ENCODE data around the gene LRG1. TPM values are rescaled to one million over a fixed set of nuclear protein-coding genes. Genes with fewer than 3 reads are reported as not detected.

Gene LRG1
- total and polyA plus RNA-seq, 2 of the 13 experiments (the other 11 are each of a cell fraction or from before 2014, with no cell fraction given) = 12.0 to 39.3 TPM

GRCh38 chr19:4550479-4551050 lies 10.7 kb upstream of the LRG1 start (continued):
- TF ChIP-seq PHF21A (CRISPR knock-in tag; IDR thresholded peaks at IDR 0.05) = no peak
- peak; percentile 88 for TF ChIP-seq ZNF629 (CRISPR knock-in tag; conservative IDR thresholded peaks at IDR 0.05)
- TF ChIP-seq, protein P1, sequence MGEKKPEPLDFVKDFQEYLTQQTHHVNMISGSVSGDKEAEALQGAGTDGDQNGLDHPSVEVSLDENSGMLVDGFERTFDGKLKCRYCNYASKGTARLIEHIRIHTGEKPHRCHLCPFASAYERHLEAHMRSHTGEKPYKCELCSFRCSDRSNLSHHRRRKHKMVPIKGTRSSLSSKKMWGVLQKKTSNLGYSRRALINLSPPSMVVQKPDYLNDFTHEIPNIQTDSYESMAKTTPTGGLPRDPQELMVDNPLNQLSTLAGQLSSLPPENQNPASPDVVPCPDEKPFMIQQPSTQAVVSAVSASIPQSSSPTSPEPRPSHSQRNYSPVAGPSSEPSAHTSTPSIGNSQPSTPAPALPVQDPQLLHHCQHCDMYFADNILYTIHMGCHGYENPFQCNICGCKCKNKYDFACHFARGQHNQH (CRISPR knock-in tag; IDR thresholded peaks at IDR 0.05) = no peak
- no peak for TF ChIP-seq PHF8 (CRISPR knock-in tag; IDR thresholded peaks at IDR 0.05)
- no peak for TF ChIP-seq CSRNP1 (CRISPR knock-in tag; IDR thresholded peaks at IDR 0.05)
- no peak for TF ChIP-seq ZNF7 (CRISPR knock-in tag; IDR thresholded peaks at IDR 0.05)
- TF ChIP-seq CBX5 (CRISPR knock-in tag; IDR thresholded peaks at IDR 0.05; ENCODE audit: borderline replicate concordance) = no peak
- TF ChIP-seq ZNF10 (CRISPR knock-in tag; IDR thresholded peaks at IDR 0.05; ENCODE audit: borderline replicate concordance, low read depth) = no peak

- ATAC-seq = no peak
- H3K27ac ChIP-seq (ENCODE audit: extremely low read length, insufficient read depth, low read length) = no peak overlapping the region
- no peaks in the 10 kb centered on the region for H4K20me1 ChIP-seq (ENCODE audit: insufficient read depth, low read length)
- H3K9ac ChIP-seq (ENCODE audit: insufficient read depth, low read depth, low read length) = no peak overlapping the region
- no peak overlapping the region for H3K4me2 ChIP-seq (ENCODE audit: low read depth, low read length)
- POLR2A ChIA-PET = interaction anchor here (0.6 kb wide), 1 partner anchor 15 kb away, joined by 4 read pairs; no protein-coding TSS in a partner anchor
- peaks cover 41 to 63% of the 10 kb centered on the region in 2 experiments for H3K36me3 ChIP-seq (replicated peaks in 1 of 2; ENCODE audit: control insufficient read depth in 1 of 2, insufficient read depth in 2 of 2, low read length in 2 of 2)
- no TSS peak for BruUV-seq (replicated peaks)
- H3K79me2 ChIP-seq (ENCODE audit: insufficient read depth, low read length) = no peaks in the 10 kb centered on the region
- in situ Hi-C loops (cut with HindIII; ENCODE audit: extremely low pct_ligation_motif_present, low pct_unique_long_range_greater_than_20kb) = no loop called here
- H2AFZ ChIP-seq (ENCODE audit: low read length) = no peak overlapping the region
- intact Hi-C loops (cut with micrococcal nuclease; ENCODE audit: unreplicated experiment) = no loop called here
- no peak for TF ChIP-seq NFRKB (IDR thresholded peaks at IDR 0.05)
- no peak for TF ChIP-seq ADNP (CRISPR knock-in tag; IDR thresholded peaks at IDR 0.05)
- no peak for TF ChIP-seq MAFF (IDR thresholded peaks at IDR 0.05; ENCODE audit: low read depth, low read length)
- TF ChIP-seq, protein P2, sequence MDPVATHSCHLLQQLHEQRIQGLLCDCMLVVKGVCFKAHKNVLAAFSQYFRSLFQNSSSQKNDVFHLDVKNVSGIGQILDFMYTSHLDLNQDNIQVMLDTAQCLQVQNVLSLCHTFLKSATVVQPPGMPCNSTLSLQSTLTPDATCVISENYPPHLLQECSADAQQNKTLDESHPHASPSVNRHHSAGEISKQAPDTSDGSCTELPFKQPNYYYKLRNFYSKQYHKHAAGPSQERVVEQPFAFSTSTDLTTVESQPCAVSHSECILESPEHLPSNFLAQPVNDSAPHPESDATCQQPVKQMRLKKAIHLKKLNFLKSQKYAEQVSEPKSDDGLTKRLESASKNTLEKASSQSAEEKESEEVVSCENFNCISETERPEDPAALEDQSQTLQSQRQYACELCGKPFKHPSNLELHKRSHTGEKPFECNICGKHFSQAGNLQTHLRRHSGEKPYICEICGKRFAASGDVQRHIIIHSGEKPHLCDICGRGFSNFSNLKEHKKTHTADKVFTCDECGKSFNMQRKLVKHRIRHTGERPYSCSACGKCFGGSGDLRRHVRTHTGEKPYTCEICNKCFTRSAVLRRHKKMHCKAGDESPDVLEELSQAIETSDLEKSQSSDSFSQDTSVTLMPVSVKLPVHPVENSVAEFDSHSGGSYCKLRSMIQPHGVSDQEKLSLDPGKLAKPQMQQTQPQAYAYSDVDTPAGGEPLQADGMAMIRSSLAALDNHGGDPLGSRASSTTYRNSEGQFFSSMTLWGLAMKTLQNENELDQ (CRISPR knock-in tag; IDR thresholded peaks at IDR 0.05; ENCODE audit: borderline replicate concordance) = no peak
- no peak for TF ChIP-seq ELF4 (CRISPR knock-in tag; IDR thresholded peaks at IDR 0.05; ENCODE audit: borderline replicate concordance)
- no peak for TF ChIP-seq SP2 (CRISPR knock-in tag; IDR thresholded peaks at IDR 0.05)
- TF ChIP-seq ZNF720 (CRISPR knock-in tag; IDR thresholded peaks at IDR 0.05) = no peak
- TF ChIP-seq RAD51 (IDR thresholded peaks at IDR 0.05; ENCODE audit: borderline replicate concordance) = no peak
- no peak for TF ChIP-seq ZNF256 (CRISPR knock-in tag; conservative IDR thresholded peaks at IDR 0.05)
- TF ChIP-seq, protein P3, sequence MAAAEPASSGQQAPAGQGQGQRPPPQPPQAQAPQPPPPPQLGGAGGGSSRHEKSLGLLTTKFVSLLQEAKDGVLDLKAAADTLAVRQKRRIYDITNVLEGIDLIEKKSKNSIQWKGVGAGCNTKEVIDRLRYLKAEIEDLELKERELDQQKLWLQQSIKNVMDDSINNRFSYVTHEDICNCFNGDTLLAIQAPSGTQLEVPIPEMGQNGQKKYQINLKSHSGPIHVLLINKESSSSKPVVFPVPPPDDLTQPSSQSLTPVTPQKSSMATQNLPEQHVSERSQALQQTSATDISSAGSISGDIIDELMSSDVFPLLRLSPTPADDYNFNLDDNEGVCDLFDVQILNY (CRISPR knock-in tag; conservative IDR thresholded peaks at IDR 0.05) = no peak
- no peaks in the 10 kb centered on the region for H3K27me3 ChIP-seq (ENCODE audit: control insufficient read depth in 1 of 2, insufficient read depth in 2 of 2, low read length in 2 of 2)
- no peak for FAIRE-seq
- no peaks in the 10 kb centered on the region for H3K9me3 ChIP-seq (ENCODE audit: low read length)
- CTCF ChIA-PET (ENCODE audit: low intra/inter-chr PET ratio, low total read pairs) = no interaction called here
- no peak for DNase-seq (ENCODE audit: low spot score)
- 98% methylated on average over 18 of the region's 18 CpGs for WGBS (ENCODE audit: low lambda C conversion rate)
- H3K4me3 ChIP-seq (replicated peaks in 1 of 3; ENCODE audit: insufficient read depth in 1 of 3, low read depth in 2 of 3, low read length in 3 of 3) = no peak overlapping the region
- no peaks in the 10 kb centered on the region for H3K4me1 ChIP-seq (ENCODE audit: insufficient read depth, low read length)
Observed at GRCh38 chr19:4550018-4550417, 10.2 kb upstream of the LRG1 start.
